ENCODE results near the gene PPP1CA.

Gene PPP1CA

DNA sequence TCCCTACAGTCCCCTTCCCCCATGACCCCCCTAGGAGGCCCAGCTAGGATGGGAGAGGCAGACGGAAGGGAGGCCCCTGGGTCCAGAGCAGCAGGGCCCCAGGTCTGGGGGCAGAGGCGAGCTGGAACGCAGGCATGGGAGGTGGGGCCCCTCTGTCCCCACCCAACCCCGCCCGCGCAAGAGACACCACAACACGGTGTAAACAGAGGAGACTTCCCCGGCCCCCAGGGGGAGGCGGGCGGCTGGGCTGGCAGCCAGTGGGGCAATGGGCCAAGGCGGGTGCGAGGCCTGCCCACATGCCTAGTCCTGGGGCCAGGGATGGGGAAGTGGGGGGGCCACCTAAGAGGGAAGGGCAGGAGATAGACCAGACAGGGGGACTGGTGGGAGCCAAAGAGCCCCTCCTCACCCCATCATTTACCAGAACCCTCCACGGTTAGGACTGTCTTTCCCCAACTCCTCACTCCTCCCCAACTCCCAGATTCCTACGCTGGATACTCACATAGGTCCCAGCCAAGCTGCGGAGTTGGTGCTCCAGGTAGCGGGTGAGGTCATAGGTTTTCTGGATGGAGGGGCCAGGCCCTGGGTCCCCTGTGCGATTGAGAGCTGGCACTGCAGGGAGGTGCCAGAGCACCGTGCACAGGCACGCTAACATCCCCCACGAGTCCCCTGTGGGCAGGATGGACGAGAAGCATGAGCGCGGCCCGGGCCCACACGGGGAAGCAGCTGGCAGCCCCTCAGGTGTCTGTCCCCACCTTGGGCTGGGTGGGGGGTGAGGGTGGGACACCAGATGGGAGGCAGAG is 34.5 kb downstream of the PPP1CA start:
- no peak for DNase-seq

GRCh38 chr11:67366546-67366945 is 35.1 kb downstream of the PPP1CA start:
- DNase-seq = no peak

GRCh38 chr11:67365736-67366444 is 35.8 kb downstream of the PPP1CA start:
- DNase-seq = no peak

DNA sequence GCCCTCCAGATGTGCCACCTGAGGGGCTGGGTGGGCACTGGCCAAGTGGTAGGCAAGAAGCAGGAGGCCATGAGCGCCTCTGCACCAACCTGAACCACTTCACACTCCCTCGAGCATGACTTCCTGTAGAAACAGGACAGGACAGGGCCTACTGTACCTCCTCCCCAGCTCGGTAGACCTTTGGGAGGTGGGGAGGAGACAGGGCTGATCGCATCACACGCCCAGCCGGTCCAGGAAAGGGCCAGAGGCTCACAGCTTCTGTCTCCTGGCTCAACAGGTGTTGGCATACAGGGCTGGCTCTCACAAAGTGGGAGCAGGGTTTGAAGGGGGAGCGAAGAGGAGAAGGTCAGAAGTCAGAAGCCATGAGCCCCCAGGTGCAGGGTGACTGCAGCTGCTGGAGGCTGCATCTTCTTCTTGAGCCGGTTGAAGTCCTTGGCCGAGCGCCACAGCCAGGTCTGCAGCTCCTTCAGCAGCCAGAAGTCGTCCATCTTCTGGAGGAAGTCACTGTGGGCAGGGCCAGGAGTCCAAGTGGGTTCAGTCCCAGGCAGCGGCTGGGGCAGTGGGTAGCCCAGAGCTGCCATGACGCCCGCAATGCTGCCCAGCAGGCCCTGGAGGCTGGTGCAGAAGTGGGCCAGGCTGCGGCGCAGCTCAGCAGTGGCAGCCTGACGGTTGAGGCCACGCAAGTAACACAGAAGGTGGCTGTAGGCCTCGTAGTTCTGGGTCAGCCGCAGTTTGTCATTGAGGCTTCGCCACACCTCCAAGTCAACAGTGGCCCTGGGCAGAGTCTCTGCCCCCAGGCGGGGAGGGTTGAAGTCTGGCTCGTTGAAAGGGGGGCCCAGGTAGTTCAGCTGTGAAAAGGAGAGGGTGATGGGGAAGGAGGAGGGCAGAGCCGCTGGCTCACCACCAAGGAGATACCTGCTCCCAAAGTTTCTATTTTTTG is 36.6 kb downstream of the PPP1CA start:
- DNase-seq = no peak

DNA sequence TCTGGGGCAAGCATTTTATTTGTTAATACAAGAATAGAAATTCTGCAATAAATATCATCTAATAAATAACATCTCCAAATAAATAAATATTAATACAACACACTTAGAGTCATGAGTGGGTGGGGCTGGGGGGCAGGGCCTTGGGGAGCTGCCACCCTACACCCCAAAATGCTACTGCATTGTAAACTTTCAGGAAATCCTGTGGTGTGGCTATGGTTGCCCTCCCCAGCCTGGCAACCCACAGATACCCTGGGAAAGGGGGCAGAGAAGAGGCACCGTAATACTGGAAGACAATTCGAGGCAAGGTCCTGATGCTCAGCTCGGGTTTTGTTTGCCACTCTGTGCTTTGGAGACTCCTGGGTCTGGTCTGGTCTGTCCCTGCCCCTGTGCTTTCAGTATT is 37.5 kb downstream of the PPP1CA start:
- peak in 1 of 2 donors; percentile 34 for DNase-seq

DNA sequence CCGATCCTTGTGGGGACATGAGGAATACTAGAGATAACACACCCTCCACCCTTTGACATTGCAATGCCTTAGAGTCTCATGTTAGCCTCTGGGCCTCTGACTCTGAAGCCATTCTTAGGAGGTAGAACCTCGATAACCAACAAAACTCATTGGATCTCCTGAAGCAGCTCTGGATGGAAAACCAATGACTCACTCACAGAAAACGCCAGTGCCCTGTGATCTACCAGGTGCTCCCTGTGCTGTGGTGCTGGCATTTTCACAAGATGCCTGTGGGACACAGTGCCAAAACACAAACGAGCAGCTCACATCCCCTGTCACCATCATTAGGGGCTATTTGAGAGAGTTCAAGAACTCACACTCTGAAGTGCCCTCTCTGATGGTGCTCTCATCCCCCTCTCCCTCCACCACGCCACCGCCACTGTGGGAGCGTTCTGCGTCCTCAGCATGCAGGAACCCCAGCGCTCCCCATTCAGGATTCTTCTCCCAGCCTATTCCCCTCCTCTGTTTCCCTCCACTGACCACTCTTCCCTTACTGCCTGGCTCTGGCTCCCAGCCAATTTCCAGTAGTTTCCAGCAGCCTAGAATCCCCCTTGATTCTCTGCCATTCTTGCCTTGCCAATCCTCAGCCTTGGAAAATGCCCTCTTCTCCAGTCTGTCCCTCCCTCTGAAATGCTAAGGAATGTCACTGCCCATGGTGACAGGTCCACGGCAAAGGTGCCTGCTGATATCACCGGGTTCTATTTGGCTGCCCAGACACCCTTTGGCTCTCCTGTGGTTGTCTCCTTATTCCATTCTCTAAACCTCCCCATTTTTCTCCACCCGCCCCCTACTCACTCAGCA is 43.6 kb downstream of the PPP1CA start:
- DNase-seq = no peak

DNA sequence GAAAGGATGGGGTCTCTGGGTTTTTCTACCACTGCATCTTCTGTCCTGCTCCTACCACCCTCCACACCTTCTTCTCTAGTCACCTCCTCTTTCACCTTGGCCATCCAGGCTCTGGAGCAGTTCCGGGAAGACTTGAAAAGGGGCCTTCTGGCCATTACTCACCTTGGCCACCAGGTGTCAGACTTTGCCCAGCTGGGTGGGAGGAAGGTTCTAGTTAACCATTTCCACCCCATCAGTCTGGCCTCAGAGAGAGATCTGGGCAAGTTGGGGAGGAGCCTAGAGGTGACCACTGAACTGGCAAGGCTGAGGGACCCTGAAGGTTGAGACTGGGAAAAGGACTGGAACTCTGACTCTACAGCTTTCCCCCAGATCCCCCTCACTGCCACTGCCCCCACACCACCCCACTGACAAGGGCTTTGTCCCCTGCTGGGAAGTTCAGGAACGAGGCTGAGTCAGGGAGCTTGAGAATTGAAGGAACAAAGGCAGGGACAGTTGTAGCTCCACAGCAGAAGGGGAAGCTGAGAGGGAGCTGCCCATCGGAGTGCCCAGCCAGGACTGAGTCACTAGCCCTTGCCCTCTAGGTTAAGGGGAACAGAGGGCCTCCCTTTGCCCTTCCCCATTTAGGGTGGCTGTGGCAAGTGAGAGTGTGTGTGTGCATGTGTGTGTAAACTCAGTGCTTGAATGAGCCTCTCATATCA is 44.6 kb downstream of the PPP1CA start:
- peak; percentile 73 to 83 for DNase-seq

- DNase-seq = no peak
Observed at GRCh38 chr11:67356387-67356863, 45.2 kb downstream of the PPP1CA start.

GRCh38 chr11:67355794-67356386 is 45.8 kb downstream of the PPP1CA start:
- no peak for DNase-seq

- DNase-seq = no peak
Observed at GRCh38 chr11:67355023-67355793, 46.5 kb downstream of the PPP1CA start.

DNA sequence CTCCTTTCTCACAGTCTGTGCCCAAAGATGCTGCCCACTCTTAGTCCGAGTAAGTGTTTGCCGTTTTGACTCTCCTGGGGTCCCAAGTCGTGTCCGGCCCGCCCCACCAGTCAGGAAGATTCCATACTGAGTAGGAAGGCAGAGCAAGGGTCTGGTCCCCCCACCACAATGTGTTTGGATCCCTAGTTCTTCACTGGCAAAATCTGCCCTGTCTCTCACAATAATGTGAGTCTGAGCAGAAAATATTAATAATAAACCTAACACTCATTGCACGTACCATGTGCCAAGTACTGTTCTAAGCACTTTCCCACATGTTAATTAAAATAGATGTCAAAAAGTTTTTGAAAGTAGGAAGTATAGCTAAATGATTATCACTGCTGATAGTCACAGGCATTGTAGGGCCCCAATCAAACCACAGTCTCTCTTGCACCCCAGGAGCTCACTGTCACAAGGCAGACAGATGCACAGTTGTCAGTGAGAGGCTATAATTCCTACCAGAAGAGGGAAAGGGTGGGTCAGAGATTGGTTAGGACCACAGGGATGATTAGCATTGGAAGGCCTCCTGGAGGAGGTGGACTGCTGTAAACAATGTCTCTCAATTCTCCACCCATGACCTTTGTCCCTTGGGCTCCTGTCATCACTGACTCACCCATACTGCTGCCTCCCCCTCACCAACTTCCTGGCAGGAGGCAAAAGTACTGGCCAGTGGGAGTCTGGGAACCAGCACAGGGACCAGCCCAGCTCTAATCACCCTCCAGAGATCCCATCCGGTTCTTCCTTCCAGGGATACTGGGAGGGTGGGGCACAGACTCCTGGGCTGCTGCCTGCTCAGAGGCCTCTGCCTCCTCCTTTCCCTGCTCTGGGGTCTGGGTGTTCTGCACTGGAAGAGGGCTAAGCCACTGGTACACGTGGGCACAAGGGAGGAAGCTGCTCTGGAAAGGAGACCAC is 47.3 kb downstream of the PPP1CA start:
- peak in 1 of 2 donors; percentile 29 for DNase-seq

GRCh38 chr11:67353317-67354074 is 48.2 kb downstream of the PPP1CA start, which contains the start of gene POLD4:
Gene POLD4, minus strand, starts transcription at chr11:67353546. Its CDS starts 147 bp downstream, at chr11:67353399.
- DNase-seq = peak; percentile 96 to 97

DNA sequence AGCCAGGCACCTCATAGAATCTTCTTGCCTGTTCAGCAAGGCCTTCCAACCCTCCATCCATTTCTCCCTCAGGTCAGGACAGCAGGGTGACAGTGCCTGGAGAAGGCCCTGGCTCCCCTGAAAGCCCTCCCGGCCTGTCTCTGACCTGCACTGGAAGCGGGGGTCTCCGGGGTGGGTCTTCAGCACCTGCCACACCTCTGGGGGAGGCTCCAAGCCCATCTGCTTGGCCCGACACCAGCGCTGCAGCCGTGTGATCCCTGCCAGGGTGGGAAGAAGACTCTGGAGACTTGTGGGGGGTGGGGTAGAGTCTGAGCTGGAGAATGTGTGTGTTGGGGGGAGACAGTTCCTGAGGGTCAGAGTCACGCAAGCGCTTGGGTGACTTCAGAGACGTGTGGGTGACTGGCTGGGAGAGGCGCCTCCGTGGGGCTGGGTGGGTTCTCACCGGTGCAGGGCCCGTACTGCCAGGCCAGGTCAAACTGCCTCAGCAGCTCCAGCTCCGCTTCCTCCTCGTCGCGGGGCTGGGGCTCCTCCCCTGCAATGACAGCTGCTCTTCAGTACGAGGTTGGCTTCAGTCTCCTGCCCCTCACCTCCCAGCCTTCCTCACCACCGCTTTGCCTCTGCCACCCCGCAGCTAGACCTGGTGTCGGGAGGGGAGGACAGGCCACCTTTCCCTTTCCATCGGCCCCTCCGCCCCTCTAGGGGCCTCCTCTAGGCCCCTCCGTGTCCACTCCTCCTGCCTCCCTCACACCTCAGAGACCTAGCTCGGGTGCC is 48.9 kb downstream of the PPP1CA start:
- peak in 1 of 2 donors; percentile 69 for DNase-seq

GRCh38 chr11:67351275-67352005 is 50.2 kb downstream of the PPP1CA start:
- peak; percentile 73 to 78 for DNase-seq

DNA sequence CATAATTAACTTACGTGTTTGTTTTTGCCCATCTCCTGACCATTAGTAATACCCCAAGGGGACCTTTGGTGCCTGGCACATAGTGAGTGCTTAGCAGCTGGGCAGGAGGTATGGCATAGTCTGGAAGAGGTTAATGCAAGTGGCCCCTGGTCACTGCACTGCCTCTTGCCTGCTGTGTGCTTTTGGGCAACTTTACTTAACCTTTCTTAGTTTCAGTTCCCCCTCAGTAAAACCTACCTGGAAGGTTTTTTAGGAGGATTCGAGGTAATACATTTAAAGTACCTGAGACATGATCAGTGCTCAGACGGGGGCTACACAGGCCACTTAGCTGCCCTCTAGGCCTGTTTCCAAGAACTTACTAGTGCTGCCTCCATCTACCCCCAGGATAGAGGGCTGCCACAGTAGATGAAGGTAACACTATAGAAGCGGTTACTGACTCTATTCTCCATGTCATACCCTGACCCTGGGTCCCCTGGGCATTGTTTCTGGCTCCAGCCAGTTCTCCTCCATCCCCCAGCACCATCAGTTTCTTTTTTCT is 51.7 kb downstream of the PPP1CA start:
- DNase-seq = no peak

DNA sequence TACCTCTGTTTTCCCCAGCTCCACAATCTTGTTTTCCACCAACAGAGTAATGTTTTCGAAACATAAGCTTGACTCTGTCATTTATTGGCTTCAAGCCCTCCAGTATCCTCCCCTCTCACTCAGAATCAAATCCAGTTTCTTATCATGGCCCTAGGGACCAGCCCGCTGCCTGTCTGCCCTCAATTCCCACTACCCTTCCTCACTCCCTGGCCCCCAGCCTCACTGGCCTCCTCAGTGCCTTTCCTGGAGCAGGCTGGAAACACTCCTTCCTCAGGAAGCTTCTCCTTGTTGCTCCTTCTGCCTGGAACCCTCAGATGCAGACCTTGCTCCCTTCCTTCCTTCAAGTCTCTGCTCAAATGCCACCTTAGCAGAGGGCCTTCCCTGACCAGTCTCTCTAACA is 52.2 kb downstream of the PPP1CA start:
- DNase-seq = no peak

All from CD4-positive, alpha-beta T cell treated with Interferon alpha-2 for 1 hour (primary cell).